SK-N-SH treated with all-trans-retinoic acid at 6 μM for 48 hours (cell line): ENCODE data around the gene SIAH2.

Experiments
- ATAC-seq: fragments of 200-7000 bp; cut with Tn5 transposase; 3 replicates; pipeline ENCODE4 v1.9.1; 2020; ENCODE audit warnings: mild to moderate bottlenecking, moderate library complexity
- ARNTL ChIP-seq: fragments of 450-650 bp; formaldehyde crosslinking; IDR thresholded peaks from 2 replicates; pipeline ENCODE4 v1.5.0; 2020; ENCODE audit warnings: low read depth, mild to moderate bottlenecking, moderate library complexity, borderline replicate concordance
- BACH2 ChIP-seq: fragments of 250-450 bp; sonication (Bioruptor Pico); IDR thresholded peaks from 2 replicates; pipeline ENCODE4 v1.9.0; 2021; ENCODE audit warnings: mild to moderate bottlenecking, borderline replicate concordance
- CSDC2 ChIP-seq: fragments of 250-450 bp; sonication (Bioruptor Pico); IDR thresholded peaks from 2 replicates; pipeline ENCODE4 v1.5.0; 2020; ENCODE audit warnings: mild to moderate bottlenecking, moderate library complexity
- ESRRG ChIP-seq: fragments of 250-450 bp; sonication (Bioruptor Pico); IDR thresholded peaks from 2 replicates; pipeline ENCODE4 v1.6.1; 2021; ENCODE audit warnings: mild to moderate bottlenecking
- GLIS3 ChIP-seq: fragments of 250-450 bp; sonication (Bioruptor Pico); IDR thresholded peaks from 2 replicates; pipeline ENCODE4 v1.5.0; 2020; ENCODE audit warnings: mild to moderate bottlenecking, moderate library complexity
- ISL1 ChIP-seq: fragments of 250-450 bp; sonication (Bioruptor Pico); IDR thresholded peaks from 2 replicates; pipeline ENCODE4 v2.1.2; 2022; ENCODE audit warnings: mild to moderate bottlenecking, moderate library complexity
- OSR1 ChIP-seq: fragments of 250-450 bp; sonication (Bioruptor Pico); IDR thresholded peaks from 2 replicates; pipeline ENCODE4 v1.8.0; 2022; ENCODE audit warnings: moderate library complexity, mild to moderate bottlenecking, inconsistent platforms
- PPARA ChIP-seq: fragments of 250-450 bp; sonication (Bioruptor Pico); IDR thresholded peaks from 2 replicates; pipeline ENCODE4 v1.5.0; 2020; ENCODE audit warnings: mild to moderate bottlenecking, borderline replicate concordance
- RARB ChIP-seq: fragments of 250-450 bp; sonication (Bioruptor Pico); IDR thresholded peaks from 2 replicates; pipeline ENCODE4 v1.8.0; 2021; ENCODE audit warnings: mild to moderate bottlenecking, moderate library complexity
- SNAI2 ChIP-seq: fragments of 250-450 bp; sonication (Bioruptor Pico); IDR thresholded peaks from 2 replicates; pipeline ENCODE4 v1.5.0; 2020; ENCODE audit warnings: mild to moderate bottlenecking, moderate library complexity
- TCF4 ChIP-seq: fragments of 250-450 bp; sonication (Bioruptor Pico); IDR thresholded peaks from 2 replicates; pipeline ENCODE4 v1.8.0; 2021; ENCODE audit warnings: mild to moderate bottlenecking, moderate library complexity, borderline replicate concordance
- TOX ChIP-seq: fragments of 250-450 bp; sonication (Bioruptor Pico); IDR thresholded peaks from 2 replicates; pipeline ENCODE4 v1.8.0; 2021; ENCODE audit warnings: mild to moderate bottlenecking, moderate library complexity, borderline replicate concordance
- ZC3H10 ChIP-seq: fragments of 250-450 bp; sonication (Bioruptor Pico); IDR thresholded peaks from 2 replicates; pipeline ENCODE4 v1.5.1; 2021; ENCODE audit warnings: mild to moderate bottlenecking, moderate library complexity
- ZFP3 ChIP-seq: fragments of 250-450 bp; sonication (Bioruptor Pico); IDR thresholded peaks from 2 replicates; pipeline ENCODE4 v1.5.0; 2020; ENCODE audit warnings: mild to moderate bottlenecking, moderate library complexity
- ZFP30 ChIP-seq: fragments of 450-650 bp; formaldehyde crosslinking; IDR thresholded peaks from 2 replicates; pipeline ENCODE4 v1.5.0; 2022; ENCODE audit warnings: mild to moderate bottlenecking, moderate library complexity
- ZNF565 ChIP-seq: fragments of 450-650 bp; formaldehyde crosslinking; conservative IDR thresholded peaks from 2 replicates; pipeline ENCODE4 v1.5.0; 2020; ENCODE audit warnings: low read depth, mild to moderate bottlenecking, moderate library complexity
- ZNF70 ChIP-seq: fragments of 450-650 bp; formaldehyde crosslinking; IDR thresholded peaks from 2 replicates; pipeline ENCODE4 v1.5.0; 2020; ENCODE audit warnings: mild to moderate bottlenecking, moderate library complexity
- ZNF8 ChIP-seq: fragments of 450-650 bp; formaldehyde crosslinking; IDR thresholded peaks from 2 replicates; pipeline ENCODE4 v1.5.0; 2020; ENCODE audit warnings: mild to moderate bottlenecking, moderate library complexity
- TF ChIP-seq, protein P1 (sequence below): fragments of 250-450 bp; sonication (Bioruptor Pico); IDR thresholded peaks from 2 replicates; pipeline ENCODE4 v1.5.0; 2020; ENCODE audit warnings: mild to moderate bottlenecking, moderate library complexity
- TF ChIP-seq, protein P2 (sequence below): fragments of 250-450 bp; sonication (Bioruptor Pico); IDR thresholded peaks from 2 replicates; pipeline ENCODE4 v1.5.1; 2020; ENCODE audit warnings: low read depth, mild to moderate bottlenecking, moderate library complexity
- TF ChIP-seq, protein P3 (sequence below): fragments of 250-450 bp; sonication (Bioruptor Pico); IDR thresholded peaks from 2 replicates; pipeline ENCODE4 v1.8.0; 2020; ENCODE audit warnings: mild to moderate bottlenecking, moderate library complexity, borderline replicate concordance
- TF ChIP-seq, protein P4 (sequence below): fragments of 250-450 bp; sonication (Bioruptor Pico); IDR thresholded peaks from 2 replicates; pipeline ENCODE4 v1.8.0; 2021; ENCODE audit warnings: low read depth, mild to moderate bottlenecking, moderate library complexity, borderline replicate concordance
- TF ChIP-seq, protein P5 (sequence below): fragments of 250-450 bp; sonication (Bioruptor Pico); IDR thresholded peaks from 2 replicates; pipeline ENCODE4 v1.5.1; 2021; ENCODE audit warnings: mild to moderate bottlenecking, moderate library complexity

SIAH2 gene

GRCh38 chr3:150723946-150724345 lies 39.0 kb downstream of the SIAH2 start (continued):
- TF ChIP-seq, protein P1, sequence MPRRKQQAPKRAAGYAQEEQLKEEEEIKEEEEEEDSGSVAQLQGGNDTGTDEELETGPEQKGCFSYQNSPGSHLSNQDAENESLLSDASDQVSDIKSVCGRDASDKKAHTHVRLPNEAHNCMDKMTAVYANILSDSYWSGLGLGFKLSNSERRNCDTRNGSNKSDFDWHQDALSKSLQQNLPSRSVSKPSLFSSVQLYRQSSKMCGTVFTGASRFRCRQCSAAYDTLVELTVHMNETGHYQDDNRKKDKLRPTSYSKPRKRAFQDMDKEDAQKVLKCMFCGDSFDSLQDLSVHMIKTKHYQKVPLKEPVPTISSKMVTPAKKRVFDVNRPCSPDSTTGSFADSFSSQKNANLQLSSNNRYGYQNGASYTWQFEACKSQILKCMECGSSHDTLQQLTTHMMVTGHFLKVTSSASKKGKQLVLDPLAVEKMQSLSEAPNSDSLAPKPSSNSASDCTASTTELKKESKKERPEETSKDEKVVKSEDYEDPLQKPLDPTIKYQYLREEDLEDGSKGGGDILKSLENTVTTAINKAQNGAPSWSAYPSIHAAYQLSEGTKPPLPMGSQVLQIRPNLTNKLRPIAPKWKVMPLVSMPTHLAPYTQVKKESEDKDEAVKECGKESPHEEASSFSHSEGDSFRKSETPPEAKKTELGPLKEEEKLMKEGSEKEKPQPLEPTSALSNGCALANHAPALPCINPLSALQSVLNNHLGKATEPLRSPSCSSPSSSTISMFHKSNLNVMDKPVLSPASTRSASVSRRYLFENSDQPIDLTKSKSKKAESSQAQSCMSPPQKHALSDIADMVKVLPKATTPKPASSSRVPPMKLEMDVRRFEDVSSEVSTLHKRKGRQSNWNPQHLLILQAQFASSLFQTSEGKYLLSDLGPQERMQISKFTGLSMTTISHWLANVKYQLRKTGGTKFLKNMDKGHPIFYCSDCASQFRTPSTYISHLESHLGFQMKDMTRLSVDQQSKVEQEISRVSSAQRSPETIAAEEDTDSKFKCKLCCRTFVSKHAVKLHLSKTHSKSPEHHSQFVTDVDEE: no peak
- no peak for TF ChIP-seq TCF4
- no peak for TF ChIP-seq SNAI2 (CRISPR knock-in tag)
- TF ChIP-seq BACH2 (CRISPR knock-in tag): no peak
- TF ChIP-seq ISL1 (CRISPR knock-in tag): no peak
- TF ChIP-seq ESRRG (CRISPR knock-in tag): no peak
- no peak for TF ChIP-seq ZC3H10
- no peak for TF ChIP-seq ZFP3 (CRISPR knock-in tag)
- TF ChIP-seq ZNF565 (CRISPR knock-in tag): no peak
- TF ChIP-seq, protein P2, sequence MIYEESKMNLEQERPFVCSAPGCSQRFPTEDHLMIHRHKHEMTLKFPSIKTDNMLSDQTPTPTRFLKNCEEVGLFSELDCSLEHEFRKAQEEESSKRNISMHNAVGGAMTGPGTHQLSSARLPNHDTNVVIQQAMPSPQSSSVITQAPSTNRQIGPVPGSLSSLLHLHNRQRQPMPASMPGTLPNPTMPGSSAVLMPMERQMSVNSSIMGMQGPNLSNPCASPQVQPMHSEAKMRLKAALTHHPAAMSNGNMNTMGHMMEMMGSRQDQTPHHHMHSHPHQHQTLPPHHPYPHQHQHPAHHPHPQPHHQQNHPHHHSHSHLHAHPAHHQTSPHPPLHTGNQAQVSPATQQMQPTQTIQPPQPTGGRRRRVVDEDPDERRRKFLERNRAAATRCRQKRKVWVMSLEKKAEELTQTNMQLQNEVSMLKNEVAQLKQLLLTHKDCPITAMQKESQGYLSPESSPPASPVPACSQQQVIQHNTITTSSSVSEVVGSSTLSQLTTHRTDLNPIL: no peak
- TF ChIP-seq CSDC2: no peak
- no peak for TF ChIP-seq TOX (CRISPR knock-in tag)
- no peak for TF ChIP-seq ZFP30
- no peak for TF ChIP-seq GLIS3

DNA sequence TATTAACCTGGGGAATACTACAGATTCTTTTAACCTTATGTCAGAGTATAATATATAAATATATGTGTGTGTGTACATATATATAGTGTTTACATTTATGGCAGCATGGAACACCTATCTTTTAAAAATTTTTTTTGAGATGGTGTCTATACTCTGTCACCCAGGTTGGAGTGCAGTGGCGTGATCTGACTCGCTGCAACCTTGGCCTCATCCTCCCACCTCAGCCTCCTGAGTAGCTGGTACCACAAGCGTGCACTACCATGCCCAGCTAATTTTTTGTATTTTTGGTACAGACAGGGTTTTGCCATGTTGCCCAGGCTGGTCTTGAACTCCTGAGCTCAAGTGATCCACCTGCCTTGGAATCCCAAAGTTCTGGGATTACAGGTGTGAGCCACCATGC lies 40.7 kb downstream of the SIAH2 start:
- TF ChIP-seq SNAI2 (CRISPR knock-in tag) (no peak), ARNTL (CRISPR knock-in tag) (no peak), ZFP3 (CRISPR knock-in tag) (no peak), ZNF565 (CRISPR knock-in tag) (no peak), ZNF70 (CRISPR knock-in tag) (no peak), ZNF8 (CRISPR knock-in tag) (no peak), TOX (CRISPR knock-in tag) (no peak), ESRRG (CRISPR knock-in tag) (no peak), ZFP30 (no peak), RARB (CRISPR knock-in tag) (no peak), OSR1 (no peak), ISL1 (CRISPR knock-in tag) (no peak), PPARA (CRISPR knock-in tag) (no peak)
- TF ChIP-seq, protein P3, sequence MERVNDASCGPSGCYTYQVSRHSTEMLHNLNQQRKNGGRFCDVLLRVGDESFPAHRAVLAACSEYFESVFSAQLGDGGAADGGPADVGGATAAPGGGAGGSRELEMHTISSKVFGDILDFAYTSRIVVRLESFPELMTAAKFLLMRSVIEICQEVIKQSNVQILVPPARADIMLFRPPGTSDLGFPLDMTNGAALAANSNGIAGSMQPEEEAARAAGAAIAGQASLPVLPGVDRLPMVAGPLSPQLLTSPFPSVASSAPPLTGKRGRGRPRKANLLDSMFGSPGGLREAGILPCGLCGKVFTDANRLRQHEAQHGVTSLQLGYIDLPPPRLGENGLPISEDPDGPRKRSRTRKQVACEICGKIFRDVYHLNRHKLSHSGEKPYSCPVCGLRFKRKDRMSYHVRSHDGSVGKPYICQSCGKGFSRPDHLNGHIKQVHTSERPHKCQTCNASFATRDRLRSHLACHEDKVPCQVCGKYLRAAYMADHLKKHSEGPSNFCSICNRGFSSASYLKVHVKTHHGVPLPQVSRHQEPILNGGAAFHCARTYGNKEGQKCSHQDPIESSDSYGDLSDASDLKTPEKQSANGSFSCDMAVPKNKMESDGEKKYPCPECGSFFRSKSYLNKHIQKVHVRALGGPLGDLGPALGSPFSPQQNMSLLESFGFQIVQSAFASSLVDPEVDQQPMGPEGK (CRISPR knock-in tag): no peak
- TF ChIP-seq, protein P4, sequence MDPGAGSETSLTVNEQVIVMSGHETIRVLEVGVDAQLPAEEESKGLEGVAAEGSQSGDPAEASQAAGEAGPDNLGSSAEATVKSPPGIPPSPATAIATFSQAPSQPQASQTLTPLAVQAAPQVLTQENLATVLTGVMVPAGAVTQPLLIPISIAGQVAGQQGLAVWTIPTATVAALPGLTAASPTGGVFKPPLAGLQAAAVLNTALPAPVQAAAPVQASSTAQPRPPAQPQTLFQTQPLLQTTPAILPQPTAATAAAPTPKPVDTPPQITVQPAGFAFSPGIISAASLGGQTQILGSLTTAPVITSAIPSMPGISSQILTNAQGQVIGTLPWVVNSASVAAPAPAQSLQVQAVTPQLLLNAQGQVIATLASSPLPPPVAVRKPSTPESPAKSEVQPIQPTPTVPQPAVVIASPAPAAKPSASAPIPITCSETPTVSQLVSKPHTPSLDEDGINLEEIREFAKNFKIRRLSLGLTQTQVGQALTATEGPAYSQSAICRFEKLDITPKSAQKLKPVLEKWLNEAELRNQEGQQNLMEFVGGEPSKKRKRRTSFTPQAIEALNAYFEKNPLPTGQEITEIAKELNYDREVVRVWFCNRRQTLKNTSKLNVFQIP: no peak
- TF ChIP-seq, protein P5, sequence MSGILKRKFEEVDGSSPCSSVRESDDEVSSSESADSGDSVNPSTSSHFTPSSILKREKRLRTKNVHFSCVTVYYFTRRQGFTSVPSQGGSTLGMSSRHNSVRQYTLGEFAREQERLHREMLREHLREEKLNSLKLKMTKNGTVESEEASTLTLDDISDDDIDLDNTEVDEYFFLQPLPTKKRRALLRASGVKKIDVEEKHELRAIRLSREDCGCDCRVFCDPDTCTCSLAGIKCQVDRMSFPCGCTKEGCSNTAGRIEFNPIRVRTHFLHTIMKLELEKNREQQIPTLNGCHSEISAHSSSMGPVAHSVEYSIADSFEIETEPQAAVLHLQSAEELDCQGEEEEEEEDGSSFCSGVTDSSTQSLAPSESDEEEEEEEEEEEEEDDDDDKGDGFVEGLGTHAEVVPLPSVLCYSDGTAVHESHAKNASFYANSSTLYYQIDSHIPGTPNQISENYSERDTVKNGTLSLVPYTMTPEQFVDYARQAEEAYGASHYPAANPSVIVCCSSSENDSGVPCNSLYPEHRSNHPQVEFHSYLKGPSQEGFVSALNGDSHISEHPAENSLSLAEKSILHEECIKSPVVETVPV (CRISPR knock-in tag): no peak
- no peak for ATAC-seq
